GM19023 (cell line): Measurements from ENCODE around the gene PLEKHA6.

Experiments used
- ATAC-seq: cut with Tn5 transposase; IDR thresholded peaks from one replicate; pipeline ENCODE4 v1.9.1; 2021; ENCODE audit warnings: mild to moderate bottlenecking, moderate library complexity; ENCODE audit not compliant: unreplicated experiment

Gene PLEKHA6

GRCh38 chr1:204288021-204288588 lies 71.6 kb downstream of the PLEKHA6 start:
- ATAC-seq = no peak

GRCh38 chr1:204287466-204287891 lies 72.2 kb downstream of the PLEKHA6 start:
- ATAC-seq = no peak

- no peak for ATAC-seq
These were observed 72.8 kb downstream of the PLEKHA6 start for GRCh38 chr1:204286831-204287421.

GRCh38 chr1:204286315-204286714 lies 73.4 kb downstream of the PLEKHA6 start:
- no peak for ATAC-seq

- ATAC-seq = no peak
These were observed 74.1 kb downstream of the PLEKHA6 start for GRCh38 chr1:204285436-204286305.

GRCh38 chr1:204284929-204285328 lies 74.8 kb downstream of the PLEKHA6 start:
- no peak for ATAC-seq

GRCh38 chr1:204283711-204284651 lies 75.7 kb downstream of the PLEKHA6 start:
- no peak for ATAC-seq

GRCh38 chr1:204282761-204283221 lies 76.9 kb downstream of the PLEKHA6 start:
- no peak for ATAC-seq

GRCh38 chr1:204280099-204280961 lies 79.4 kb downstream of the PLEKHA6 start:
- ATAC-seq = no peak

GRCh38 chr1:204278958-204279357 lies 80.8 kb downstream of the PLEKHA6 start:
- no peak for ATAC-seq

- no peak for ATAC-seq
These were observed 81.5 kb downstream of the PLEKHA6 start for GRCh38 chr1:204278251-204278650.

- ATAC-seq = no peak
These were observed 82.0 kb downstream of the PLEKHA6 start for GRCh38 chr1:204277563-204278219.

GRCh38 chr1:204275695-204276370 lies 83.9 kb downstream of the PLEKHA6 start:
- ATAC-seq = no peak

GRCh38 chr1:204274446-204274845 lies 85.3 kb downstream of the PLEKHA6 start:
- ATAC-seq = no peak

GRCh38 chr1:204272505-204272904 lies 87.2 kb downstream of the PLEKHA6 start:
- ATAC-seq = no peak

- ATAC-seq = no peak
These were observed 87.8 kb downstream of the PLEKHA6 start for GRCh38 chr1:204271970-204272369.

GRCh38 chr1:204268101-204268500 lies 91.6 kb downstream of the PLEKHA6 start:
- no peak for ATAC-seq

GRCh38 chr1:204267191-204267601 lies 92.5 kb downstream of the PLEKHA6 start:
- no peak for ATAC-seq
